ENCODE measurements around the gene EPM2AIP1.
"Not testable (repeated sequence)": the region's sequence is repeated elsewhere in the genome, so short reads cannot be mapped to it uniquely, and the experiment has no call there.

EPM2AIP1 gene

DNA sequence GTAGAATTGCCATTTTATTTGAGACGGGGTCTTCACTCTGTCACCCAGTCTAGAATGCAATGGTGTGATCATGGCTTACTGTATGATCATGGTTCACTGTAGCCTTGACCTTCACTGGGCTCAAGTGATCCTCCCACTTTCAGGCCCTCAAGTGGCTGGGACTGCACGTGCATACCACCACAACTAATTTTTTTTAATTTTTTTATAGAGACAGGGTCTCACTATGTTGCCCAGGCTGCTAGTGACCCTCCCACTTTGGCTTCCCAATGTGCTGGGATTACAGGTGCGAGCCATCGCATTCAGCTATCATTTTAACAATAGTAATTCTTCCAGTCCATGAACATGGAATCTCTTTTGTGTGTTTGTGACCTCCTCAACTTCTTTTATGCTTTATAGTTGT, 11.9 kb downstream of the EPM2AIP1 start:
- DNase-seq (ENCODE audit: insufficient read length, low spot score) (no peak), FAIRE-seq (no peak)
- no peak for TF ChIP-seq POLR2A (IDR thresholded peaks at IDR 0.05; ENCODE audit: low read depth, low read length)

GRCh38 chr3:36973139-36973538, 19.8 kb downstream of the EPM2AIP1 start:
- FAIRE-seq: no peak
- no peak for DNase-seq (ENCODE audit: insufficient read length, low spot score)
- no peak for TF ChIP-seq POLR2A (IDR thresholded peaks at IDR 0.05; ENCODE audit: low read depth, low read length)

DNA sequence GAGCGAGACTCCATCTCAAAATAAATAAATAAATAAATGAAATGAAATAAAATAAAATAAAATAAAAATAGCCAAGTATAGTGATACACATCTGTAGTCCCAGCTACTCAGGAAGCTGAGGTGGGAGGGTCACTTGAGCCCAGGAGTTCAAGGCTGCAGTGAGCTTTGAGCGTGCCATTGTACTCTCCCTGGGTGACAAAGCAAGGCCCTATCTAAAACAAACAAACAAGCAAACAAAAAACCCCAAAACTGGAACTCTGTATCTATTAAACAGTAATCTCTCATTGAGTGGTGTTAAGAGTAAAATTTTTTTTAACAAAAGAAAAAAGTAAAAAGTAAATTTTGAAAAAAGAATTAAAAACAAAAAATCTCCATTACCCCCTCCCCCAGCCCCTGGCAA, 20.8 kb downstream of the EPM2AIP1 start:
- TF ChIP-seq POLR2A (IDR thresholded peaks at IDR 0.05; ENCODE audit: low read depth, low read length): no peak
- FAIRE-seq: no peak
- no peak for DNase-seq (ENCODE audit: insufficient read length, low spot score)

DNA sequence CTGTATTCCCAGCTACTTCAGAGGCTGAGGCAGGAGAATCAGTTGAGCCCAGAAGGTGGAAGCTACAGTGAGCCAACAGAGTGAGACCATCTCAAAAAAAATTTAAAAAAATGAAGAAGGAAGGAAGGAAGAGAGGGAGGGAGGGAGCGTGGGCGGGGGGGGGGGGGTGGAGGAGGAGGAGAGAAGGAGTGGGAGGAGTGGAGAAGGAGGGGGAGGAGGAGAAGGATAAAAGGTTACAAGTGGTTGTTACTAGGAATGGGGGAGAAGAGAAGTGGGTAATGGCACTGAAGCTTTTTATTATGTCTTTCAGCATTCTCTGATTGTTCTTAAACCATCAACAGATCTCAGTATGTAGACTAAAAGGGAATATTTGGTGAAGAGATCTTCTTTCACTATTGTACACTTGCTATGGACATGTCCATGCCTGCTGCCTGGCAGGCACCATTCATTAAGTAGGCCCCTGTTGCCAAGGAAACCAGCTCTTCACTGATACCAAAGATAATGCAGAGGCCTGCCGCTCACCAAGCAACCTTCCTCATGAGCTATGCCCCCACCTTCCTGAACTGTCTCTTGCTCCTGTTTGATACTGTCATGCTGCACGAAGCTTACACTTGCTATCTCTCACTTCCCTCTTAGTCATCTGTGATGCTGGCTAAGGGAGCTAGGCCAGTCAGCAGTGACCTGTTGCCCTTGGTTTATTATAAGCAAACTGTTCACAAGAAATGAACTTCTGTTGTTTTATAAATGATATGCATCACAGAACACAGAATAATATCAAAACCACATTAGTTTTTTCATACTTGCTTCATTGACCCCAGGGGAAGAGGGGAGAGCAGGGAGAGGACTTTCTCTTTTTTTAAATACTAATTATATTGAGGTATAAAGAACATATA, 23.1 kb downstream of the EPM2AIP1 start:
- TF ChIP-seq POLR2A (IDR thresholded peaks at IDR 0.05; ENCODE audit: low read depth, low read length): no peak
- FAIRE-seq (peak; percentile 95), DNase-seq (ENCODE audit: insufficient read length, low spot score) (peak; percentile 68)

GRCh38 chr3:36969085-36969484, 23.8 kb downstream of the EPM2AIP1 start:
- no peak for TF ChIP-seq POLR2A (IDR thresholded peaks at IDR 0.05; ENCODE audit: low read depth, low read length)
- FAIRE-seq (no peak), DNase-seq (ENCODE audit: insufficient read length, low spot score) (no peak)

DNA sequence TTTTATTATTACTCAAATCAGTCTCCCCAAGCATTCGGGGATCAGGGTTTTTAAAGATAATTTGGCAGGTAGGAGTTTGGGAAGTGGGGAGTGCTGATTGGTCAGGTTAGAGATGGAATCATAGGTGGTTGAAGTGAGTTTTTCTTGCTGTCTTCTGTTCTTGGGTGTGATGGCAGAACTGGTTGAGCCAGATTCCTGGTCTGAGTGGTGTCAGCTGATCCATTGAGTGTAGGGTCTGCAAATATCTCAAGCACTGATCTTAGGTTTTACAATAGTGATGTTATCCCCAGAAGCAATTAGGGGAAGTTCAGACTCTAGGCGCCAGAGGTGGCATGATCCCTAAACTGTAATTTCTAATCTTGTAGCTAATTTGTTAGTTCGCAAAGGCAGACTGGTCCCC, 27.5 kb downstream of the EPM2AIP1 start:
- FAIRE-seq (no peak), DNase-seq (ENCODE audit: insufficient read length, low spot score) (no peak)
- no peak for TF ChIP-seq POLR2A (IDR thresholded peaks at IDR 0.05; ENCODE audit: low read depth, low read length)

GRCh38 chr3:36964817-36965216, 28.1 kb downstream of the EPM2AIP1 start:
- DNase-seq (ENCODE audit: insufficient read length, low spot score) (no peak), FAIRE-seq (no peak)
- no peak for TF ChIP-seq POLR2A (IDR thresholded peaks at IDR 0.05; ENCODE audit: low read depth, low read length)

GRCh38 chr3:36964331-36964730, 28.6 kb downstream of the EPM2AIP1 start:
- no peak for TF ChIP-seq POLR2A (IDR thresholded peaks at IDR 0.05; ENCODE audit: low read depth, low read length)
- DNase-seq (ENCODE audit: insufficient read length, low spot score) (no peak), FAIRE-seq (no peak)

DNA sequence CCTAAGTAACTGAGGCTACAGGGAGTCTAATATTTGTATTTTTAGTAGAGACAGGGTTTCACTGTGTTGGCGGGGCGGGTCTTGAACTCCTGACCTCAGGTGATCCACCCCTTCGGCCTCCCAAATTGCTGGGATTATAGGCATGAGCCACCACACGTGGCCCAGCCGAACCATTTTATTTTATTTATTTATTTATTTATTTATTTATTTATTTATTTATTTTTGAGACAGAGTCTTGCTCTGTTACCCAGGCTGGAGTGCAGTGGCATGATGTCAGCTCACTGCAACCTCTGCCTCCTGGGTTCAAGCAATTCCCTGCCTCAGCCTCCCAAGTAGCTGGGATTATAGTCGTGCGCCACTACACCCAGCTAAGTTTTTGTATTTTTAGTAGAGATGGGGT, 29.9 kb downstream of the EPM2AIP1 start:
- DNase-seq (ENCODE audit: insufficient read length, low spot score); FAIRE-seq: not testable (repeated sequence)

- FAIRE-seq (no peak), DNase-seq (ENCODE audit: insufficient read length, low spot score) (no peak)
- no peak for TF ChIP-seq POLR2A (IDR thresholded peaks at IDR 0.05; ENCODE audit: low read depth, low read length)
These were observed 32.4 kb downstream of the EPM2AIP1 start for GRCh38 chr3:36960502-36960901.

DNA sequence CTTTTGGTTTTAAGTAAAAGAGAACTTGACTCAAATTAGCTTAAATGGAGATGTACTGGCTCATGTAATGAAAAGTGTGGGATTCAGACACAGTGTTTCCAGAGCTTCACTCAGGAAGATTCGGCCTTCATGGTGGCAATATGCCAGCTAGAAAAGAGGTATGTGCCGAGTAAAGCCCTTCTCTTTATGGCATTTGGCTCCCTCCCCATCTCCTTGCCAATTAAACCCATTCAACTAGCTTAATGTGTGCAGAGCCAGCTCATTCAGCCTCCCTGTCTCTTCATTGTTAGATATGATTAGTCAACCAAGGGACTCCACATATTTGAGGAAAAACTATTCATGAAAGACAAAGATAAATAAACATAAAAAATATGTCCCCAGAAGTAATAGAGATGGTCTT, 33.1 kb downstream of the EPM2AIP1 start:
- TF ChIP-seq POLR2A (IDR thresholded peaks at IDR 0.05; ENCODE audit: low read depth, low read length): no peak
- FAIRE-seq: no peak
- DNase-seq (ENCODE audit: insufficient read length, low spot score): no peak

DNA sequence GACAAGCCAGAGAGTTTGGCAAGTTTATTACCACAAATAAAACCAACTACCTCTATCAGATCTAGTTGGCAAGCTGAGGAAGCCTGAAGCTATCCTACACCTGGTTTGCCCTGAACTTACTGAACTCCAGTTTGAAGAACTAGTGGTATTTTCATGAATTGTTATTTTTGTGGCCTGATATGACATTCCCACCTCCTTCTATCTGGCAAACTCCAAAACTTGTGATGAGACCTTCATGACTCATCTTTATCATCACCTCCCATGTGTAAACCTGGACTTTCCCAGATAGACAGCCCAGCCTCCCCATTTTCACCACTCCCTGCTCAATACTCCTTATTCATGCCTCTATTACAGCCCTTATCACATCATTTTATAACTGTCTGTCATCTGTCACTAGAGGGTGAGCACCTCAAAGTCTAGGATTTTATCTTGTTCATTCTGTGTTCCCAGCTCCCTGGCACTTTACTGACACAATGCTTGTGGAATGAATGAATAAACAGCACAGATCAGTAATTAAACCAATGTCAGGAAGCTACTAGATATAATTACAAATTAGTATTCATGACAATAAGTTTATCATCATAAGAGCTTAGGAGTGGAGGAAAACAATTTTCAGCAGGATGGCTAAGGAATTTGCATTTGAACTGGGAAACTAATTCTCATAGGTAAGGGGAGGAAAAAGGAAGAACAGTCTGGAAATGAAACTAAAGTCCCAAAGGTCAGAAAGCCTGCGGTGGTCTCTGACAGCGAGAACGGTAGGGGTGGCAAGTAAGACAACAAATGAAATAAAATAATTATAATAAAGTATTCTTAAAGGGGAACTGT, 34.9 kb downstream of the EPM2AIP1 start:
- TF ChIP-seq POLR2A (IDR thresholded peaks at IDR 0.05; ENCODE audit: low read depth, low read length): no peak
- DNase-seq (ENCODE audit: insufficient read length, low spot score) (no peak), FAIRE-seq (no peak)

GRCh38 chr3:36957063-36957462, 35.9 kb downstream of the EPM2AIP1 start:
- DNase-seq (ENCODE audit: insufficient read length, low spot score) (no peak), FAIRE-seq (no peak)
- TF ChIP-seq POLR2A (IDR thresholded peaks at IDR 0.05; ENCODE audit: low read depth, low read length): no peak

- DNase-seq (ENCODE audit: insufficient read length, low spot score) (no peak), FAIRE-seq (no peak)
- TF ChIP-seq POLR2A (IDR thresholded peaks at IDR 0.05; ENCODE audit: low read depth, low read length): no peak
These were observed 36.8 kb downstream of the EPM2AIP1 start for GRCh38 chr3:36956155-36956554.

All from H54 (cell line).